HG02938 (cell line): Measurements from ENCODE around the gene NTN1.
"Not testable (repeated sequence)": the region's sequence is repeated elsewhere in the genome, so short reads cannot be mapped to it uniquely, and the experiment has no call there.

Experiments
- ATAC-seq: cut with Tn5 transposase; IDR thresholded peaks from one replicate; pipeline ENCODE4 v1.9.1; 2021; ENCODE audit warnings: mild to moderate bottlenecking, moderate library complexity; ENCODE audit not compliant: unreplicated experiment

NTN1 gene

DNA sequence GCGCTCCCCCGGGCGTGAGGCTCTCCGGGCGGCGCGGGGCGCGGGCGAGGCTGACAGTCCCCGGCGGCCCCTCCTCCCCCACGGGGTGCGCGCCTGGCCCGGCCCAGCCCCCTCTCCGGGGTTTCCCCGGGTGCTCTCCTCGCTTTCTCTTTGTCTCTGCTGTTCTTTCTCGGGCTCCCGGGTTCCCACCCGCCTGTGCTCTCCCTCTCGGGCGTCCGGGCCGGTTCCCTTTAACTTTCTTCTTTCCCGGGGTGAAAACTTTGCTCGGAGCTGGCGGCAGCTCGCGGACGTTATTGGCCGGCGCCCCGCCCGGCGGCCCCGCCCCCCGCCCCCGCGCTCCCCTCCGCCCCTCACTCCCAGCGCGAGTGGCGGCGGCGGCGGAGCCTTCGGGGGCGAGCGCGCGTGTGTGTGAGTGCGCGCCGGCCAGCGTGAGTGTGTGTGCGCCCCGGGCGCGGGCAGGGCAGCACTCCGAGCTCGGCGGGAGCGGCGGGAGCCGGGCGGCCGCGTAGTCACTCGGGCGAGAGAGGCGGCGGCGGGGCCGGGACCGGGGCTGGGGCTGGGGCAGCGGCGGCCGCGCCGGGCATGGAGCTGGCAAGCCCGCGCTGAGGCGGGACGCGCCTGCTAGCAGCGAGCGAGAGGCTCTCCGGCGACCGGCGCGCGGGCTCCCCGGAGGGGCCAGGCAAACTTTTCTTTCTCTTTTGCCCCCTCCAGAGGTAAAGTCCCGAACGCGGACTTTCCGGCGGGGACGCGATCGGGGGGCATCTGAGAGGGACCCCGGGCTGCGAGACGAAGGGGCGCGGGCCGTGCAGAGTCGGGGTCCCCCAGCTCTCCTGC, at the start of gene NTN1:
NTN1 (plus strand) TSS at position 353 of the 834 bp plus-strand sequence. CDS start 864 bp downstream, outside the sequence.
- peak; percentile 53 for ATAC-seq

DNA sequence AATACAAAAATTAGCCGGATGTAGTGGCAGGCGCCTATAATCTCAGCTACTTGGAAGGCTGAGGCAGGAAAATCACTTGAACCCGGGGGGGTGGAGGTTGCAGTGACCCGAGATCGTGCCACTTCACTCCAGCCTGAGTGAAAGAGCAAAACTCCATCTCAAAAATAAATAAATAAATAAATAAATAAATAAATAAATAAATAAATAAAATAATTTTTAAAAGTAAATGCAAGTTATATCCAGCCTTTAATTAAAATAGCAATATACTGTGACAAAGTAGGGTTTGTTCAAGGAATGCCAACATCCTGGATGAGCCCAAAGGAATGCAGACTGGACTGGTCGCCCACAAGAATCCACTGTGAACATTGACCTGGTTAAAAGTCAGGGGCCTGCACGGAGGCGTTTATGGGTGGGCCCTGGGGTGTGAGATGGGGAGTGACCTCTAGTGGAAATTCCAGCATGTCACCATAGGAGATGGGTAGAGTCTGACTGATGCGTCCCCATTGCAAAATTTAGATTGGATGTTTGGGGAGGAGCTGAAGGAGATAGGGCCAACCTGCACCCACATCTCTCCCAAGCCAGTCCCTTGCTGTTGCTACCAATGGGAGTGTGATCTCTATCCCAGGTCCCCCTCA, 46.1 kb upstream of the NTN1 start:
- no peak for ATAC-seq

DNA sequence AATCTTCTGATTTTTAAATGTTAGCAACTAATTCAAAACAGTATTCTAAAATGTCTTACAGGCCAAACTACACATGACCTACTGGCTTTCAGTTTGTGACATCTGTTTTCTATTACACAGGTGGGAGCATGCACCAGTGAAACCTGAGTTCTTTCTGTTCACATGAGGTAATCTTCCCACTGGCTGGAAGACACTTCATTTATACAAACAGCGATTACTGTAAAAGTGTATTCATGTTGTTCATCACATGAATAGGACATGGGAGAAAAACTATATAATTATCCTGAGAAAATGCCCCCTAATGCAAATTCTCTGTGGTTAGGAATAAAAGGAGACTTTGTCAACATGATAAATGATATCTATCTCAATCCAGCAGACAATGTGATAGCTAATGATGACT, 44.7 kb upstream of the NTN1 start:
- ATAC-seq, result no peak

DNA sequence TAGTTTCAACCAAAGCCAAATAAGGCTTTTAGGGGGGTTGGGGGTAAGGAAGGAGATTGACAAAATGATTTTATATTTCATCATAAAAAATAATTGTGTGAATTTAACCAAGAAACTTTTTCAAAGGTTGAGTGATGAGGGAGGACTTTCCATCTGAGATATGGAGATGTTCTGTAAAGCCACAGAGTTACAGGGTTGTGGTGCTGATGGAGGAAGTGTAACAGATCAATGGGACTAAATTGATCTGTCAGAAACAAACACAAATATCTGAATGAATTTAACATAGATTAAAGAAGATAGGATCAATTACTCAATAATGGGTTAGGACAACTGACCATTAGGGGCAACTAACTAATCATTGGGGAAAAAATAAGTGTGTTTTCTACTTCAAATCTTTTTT, 41.6 kb upstream of the NTN1 start:
- ATAC-seq, result no peak

DNA sequence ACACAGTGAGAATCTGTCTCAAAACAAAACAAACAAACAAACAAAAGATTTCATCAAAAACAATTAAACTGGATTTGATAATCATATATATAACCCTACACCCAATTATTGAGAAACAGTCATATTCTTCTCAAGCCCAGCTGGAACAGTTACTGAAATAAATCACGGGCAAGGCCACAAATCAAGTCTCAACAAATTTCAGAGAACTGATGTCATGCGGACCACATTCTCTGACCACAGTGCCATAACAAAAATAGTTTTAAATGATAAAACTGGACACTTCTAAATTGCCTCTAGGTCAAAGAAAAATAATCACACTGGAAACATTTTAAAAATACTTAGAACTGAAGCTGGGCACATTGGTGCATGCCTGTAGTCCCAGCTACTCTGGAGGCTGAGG, 39.9 kb upstream of the NTN1 start:
- no peak for ATAC-seq

DNA sequence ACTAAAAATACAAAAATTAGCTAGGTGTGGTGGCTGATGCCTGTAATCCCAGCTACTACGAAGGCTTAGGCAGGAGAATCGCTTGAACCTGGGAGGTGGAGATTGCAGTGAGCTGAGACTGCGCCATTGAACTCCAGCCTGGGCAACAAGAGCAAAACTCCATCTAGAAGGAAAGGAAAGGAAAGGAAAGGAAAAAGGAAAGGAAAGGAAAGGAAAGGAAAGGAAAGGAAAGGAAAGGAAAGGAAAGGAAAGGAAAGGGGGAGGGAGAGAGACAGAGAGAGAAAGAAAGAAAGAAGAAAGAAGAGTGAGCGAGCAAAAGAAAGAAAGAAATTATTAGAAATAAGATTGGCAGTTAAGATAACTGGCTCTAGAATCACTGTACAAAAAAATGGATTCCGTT, 37.1 kb upstream of the NTN1 start:
- ATAC-seq, result not testable (repeated sequence)

DNA sequence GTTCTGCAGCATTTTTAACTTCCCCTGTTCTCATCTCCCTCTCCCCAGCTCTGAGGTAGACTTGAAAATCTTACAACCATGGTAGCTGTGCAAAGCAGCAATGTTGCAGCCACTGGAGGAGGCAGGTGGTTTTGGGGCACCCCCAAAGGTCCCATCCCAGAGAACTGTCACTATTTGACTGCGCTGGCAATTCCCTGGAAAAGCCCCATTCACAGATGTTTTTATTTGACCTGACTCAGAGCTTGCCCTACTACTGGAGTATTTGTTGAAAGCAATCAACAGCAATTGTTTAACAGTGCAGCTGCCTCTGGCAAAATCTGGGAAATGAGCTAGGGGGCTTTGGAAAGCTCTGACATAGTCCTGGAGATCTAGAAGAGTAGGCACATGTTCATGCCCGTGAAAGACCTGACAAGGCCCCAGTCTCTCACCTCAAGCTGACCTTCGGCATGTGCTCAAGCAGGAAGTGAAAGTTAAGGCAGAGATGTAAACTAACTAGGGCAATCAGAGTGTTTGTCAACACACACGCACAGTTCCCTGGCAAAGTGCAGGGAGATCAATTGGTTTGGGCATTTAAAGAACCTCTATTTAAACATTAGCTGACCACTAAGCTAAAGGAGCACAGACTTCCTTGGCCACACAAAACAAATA, 36.1 kb upstream of the NTN1 start:
- no peak for ATAC-seq

DNA sequence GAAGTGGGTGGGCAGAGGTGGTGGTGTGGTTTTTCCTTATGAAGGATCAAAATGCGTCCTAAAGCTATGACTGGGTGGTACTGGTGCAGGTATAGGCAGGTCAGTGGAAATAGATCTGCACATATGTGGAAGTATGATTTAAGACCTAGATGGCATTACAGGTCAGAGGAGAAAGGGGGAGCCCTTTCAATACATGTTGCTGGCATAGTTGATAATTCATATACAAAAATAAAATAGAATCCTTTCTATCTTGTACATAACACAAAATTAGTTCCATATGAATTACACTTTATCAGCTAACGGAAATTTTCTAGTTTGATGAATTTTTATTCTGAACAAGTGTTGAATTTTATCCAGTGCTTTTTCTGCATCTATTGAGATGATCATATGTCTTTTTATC, 35.0 kb upstream of the NTN1 start:
- ATAC-seq, result no peak

DNA sequence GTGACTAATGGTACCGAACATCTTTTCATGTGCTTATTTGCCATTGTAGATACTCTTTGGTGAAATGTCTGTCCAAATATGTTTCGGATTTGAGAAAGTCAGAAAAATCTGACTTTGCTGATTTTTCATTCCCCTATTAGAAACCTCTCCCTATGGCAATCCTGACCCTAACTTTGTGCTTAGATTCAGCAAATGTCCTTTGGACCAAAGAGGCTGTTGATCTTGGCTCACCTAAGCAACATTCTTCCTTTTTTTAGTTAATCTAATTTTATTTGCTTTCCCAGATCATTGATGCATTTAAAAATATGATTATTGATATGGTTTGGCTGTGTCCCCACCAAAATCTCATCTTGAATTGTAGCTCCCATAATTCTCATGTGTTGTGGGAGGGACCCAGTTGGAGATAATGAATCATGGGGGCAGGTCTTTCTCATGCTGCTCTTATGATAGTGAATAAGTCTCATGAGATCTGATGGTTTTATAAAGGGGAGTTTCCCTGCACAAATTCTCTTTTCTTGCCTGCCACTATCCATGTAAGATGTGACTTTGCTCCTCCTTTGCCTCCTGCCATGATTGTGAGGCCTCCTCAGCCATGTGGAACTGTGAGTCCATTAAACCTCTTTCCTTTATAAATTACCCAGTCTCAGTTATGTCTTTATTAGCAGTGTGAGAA, 32.9 kb upstream of the NTN1 start:
- ATAC-seq, result not testable (repeated sequence)

DNA sequence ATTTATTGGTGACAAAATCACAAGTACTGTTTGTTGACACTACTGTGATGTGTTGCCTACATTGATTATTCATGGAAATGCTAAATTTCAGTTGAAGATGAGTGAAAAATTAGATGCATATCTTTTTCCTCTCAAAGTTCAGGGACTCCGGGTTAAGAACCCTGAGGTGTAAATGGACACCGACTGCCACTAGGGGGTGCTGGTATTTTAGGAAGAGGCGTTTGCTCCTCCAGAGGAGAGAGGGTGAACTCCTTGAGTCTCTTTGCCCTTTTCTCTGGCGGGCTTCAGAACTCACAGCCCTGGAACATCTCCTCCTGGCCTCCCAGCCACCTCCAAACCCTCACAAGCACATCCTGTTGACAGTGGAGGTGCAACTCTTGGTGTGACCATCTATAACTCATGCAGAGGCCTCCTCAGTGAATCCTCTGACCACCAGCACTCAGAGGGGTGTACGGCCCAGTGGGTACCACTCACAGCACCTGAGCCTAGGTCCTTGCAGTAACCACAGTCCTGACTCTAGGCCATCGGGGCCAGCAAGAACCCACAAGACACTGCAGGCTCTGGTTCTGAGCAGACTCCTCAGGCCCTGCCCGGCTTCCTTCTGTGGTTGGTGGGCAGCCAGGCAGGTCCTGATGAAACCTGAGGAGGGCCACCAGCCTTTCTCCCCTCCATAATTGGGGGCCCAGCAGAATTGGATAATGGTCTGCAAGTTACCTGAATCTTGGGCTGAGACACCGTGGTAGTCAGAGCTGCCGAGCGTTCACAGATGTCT, 29.6 kb upstream of the NTN1 start:
- no peak for ATAC-seq

DNA sequence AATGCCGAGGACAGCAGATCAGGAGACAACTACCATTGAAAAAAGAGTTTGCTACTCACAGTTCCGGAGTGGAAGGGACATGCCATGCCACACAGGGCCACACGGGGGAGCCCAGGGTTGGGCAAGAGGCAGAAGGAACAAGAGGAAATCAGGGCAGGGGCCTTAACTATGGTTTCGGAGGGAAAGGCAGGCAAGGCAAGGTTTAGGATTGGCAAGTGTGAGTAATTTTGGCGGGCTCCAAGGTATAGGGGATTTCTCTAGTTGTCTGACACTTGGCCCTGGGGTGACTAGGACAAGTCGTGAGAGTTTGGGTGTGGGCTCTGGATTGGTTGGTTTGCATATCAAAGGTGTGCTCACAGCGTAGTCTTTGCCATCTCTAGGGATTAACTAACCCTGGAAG, 27.0 kb upstream of the NTN1 start:
- no peak for ATAC-seq

DNA sequence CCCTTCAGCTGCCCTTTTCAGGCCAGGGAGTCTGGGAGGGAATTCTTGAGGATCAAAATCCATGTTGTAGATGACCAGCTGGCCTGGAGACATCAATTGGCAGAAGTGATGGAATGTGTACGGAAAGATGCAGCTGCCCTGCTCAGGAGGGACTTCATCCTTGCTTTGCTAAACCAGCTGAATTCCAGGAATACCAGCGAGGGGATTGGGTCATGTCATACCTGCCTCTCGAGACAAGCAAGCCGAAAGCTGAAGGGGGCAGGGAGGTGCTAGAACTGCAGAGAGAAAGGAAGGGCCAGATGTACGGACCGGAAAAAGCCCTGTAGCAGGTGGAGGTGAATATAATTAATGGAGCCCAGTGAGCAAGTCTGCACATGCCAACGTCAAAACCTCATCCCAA, 25.6 kb upstream of the NTN1 start:
- ATAC-seq, result no peak

DNA sequence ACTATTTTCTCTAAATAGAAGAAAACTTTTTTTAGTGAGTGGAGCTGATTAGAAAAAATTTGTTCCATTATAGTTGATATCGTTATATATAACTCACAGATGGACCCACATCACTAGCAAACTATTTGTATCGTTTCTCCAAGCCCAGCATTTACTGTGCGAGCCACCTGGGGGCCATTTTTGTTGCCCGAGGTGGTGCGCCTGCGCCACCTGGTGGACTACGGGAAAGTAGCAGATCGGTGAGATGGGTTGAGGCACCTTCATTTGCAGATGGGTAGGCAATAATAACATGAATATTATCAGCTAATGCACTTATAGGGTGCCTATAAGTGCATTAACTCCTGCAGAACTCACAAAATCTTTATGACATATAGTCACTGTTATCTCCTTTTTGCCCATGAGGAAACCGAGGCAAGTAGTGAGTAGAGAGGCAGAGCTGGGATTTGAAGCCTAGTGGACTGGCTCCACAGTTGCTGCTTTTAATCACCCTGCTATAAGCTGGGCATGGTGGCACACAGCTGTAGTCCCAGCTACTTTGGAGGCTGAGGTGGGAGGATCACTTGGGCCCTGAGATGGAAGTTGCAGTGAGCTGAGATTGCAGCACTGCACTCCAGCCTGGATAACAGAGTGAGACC, 23.2 kb upstream of the NTN1 start:
- no peak for ATAC-seq

DNA sequence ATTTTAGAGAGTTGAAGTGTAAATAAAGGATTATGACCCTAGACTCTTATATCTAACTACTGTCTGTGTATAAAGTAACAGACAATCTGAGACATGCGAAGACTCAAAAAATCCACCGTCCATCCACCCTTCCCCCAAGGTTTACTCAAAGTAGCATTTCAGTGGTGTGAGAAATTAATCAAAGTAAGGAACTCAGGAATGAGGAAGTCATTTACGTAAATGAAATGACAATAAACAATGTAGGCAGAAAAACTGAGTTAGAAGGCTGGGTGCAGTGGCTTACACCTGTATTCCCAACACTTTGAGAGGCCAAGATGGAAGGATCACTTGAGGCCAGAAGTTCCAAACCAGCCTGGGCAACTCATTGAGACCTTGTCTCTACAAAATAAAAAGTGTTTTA, 19.8 kb upstream of the NTN1 start:
- ATAC-seq, result no peak

DNA sequence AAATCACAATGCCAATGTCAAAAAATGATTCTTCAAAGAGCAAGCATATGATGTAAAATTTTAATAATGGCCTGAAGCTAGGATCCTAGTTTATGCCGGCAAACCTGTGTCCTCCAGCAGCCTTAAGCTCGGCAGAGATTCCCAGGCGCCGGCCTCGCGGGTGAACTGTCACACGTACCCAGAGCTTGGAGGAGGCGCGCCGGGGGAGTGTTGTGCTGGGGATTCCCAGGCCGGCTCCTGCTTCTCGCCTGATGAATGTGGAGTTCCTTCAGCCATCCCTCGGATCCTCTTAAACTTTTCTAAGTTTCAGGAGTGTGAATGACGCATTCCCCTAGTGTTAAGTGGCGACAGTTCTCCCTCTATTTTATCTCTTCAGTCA, 19.1 kb upstream of the NTN1 start:
- no peak for ATAC-seq

DNA sequence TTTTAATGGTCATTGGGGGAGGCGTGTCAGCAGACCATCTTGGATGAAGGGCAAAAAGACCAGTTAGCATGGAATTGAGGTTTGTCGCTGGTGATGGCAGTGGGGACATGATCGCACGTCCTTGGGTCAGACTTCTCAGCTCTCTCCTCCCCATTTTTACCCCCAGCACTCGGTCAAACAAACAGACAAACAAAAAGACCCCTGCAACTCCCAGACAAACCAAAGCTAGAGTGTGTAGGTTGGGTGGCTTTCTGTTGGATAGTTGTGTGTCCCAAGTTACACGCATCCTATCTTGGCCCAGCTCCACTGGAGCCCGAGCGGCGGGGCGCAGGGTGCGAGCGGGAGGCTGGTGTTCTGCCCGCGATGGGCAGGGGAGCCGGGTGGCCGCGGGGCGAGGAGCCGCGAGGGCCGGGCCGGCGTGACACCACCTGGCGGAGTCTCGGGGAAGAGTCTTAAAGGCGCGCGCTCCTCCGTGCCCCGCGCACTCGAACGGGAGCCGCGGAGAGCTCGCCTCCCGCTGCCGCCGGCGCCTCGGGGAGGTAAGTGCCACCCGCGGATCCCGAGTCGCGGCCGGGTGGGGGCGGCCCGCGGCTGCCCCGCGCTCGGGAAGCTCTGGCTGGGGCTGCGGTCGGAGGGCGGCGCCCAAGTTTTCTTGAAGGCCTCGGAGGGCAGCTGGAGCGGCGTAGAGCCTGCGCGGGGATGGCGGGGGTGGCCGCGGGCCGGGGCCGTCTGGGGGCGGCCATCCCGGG, 18.5 kb upstream of the NTN1 start:
- no peak for ATAC-seq

DNA sequence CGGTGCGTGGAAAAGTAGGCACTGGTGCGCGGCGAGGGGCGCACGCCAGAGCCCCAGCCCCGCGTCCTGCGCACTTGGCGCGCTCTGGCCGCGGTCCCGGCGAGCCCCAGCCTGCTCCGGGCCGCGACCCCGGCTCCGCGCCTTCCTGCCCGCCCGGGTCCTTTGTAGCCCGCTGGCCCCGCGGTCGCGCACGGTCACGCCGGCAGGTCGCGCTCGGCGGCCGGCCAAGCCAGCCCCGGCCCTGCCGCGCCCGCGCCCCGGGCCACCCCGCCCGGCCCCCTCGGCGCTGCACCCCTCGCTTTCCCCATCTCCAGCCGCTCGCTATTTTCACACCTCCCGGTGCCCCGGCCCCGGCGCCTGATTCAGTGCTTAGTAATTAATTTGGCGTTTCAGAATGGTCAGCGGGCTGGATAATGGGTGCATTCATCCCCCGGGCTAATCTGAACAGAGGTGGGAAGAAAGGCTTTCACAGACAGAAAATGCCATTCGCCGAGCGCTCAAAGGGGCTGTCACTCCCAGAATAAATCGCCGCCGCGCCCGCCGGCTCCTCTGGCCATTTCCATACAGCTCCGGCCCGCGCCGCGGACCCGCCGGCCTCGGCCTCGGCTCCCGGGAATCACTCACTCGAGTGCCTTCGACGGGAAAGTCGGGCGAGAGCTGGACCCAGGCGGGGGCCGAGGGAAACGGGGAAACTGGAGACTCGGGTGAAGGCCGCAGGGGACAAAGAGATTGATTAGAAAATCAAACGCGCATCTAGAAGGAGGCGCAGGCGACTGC, 17.8 kb upstream of the NTN1 start:
- no peak for ATAC-seq

DNA sequence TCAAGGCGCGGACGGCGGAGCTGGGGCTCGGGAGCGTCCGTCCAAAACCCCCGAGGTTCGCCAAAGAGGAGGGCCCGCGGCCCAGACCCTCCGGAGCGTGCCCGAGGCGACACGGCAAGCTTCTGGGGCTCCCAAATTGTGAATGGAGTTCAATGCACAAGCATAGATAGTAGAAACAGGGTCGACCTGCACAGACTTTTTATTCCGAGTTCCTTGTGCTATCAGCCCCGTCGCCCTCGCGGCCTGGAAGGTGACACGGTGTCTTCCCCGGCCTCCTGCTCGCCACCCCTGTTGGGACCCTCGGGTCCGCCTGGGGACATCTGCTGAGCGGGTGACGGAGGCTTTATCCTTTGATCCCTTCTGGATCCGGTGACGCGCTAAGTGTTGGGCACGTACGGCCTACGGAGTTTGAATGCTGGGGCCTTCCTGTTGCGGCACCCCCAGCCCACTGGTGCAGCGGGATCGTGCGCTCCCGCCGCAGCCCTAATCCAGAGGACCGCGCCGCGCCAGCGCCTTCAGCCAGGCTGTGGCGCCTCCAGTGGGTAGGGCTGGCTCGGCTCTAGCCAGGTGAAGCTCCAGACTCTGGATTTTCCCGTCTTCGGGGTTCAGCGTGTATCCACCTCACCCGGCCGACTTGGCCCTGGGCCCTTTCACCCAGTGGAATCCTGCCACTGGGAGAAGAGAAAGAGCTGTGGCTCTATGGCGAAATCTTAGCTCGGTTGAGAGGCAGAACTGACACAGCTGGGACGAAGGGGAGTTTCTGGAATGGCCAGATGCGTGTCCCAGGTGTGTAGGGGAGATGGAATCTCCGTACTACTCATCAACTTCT, 17.0 kb upstream of the NTN1 start:
- no peak for ATAC-seq
